HUES64 (cell line): ENCODE measurements around the gene STAC3.
A peak's percentile ranks its signal among the peaks of the same experiment; 100 is the strongest.

ENCODE experiments used
- H3K27ac ChIP-seq: 2 replicates; pipeline ENCODE4 v1.7.0; 2013; ENCODE audit warnings: low read depth, low read length, inconsistent platforms
- H3K27me3 ChIP-seq: 2 replicates; pipeline ENCODE4 v1.6.1; 2013; ENCODE audit warnings: mild to moderate bottlenecking, low read length; ENCODE audit not compliant: insufficient read depth
- H3K36me3 ChIP-seq: 2 replicates; pipeline ENCODE4 v1.6.1; 2013; ENCODE audit warnings: mild to moderate bottlenecking, low read length; ENCODE audit not compliant: insufficient read depth
- H3K4me1 ChIP-seq: 2 replicates; pipeline ENCODE4 v1.6.1; 2013; ENCODE audit warnings: mild to moderate bottlenecking, low read length, moderate library complexity; ENCODE audit not compliant: insufficient read depth
- H3K4me3 ChIP-seq: 2 replicates; pipeline ENCODE4 v1.5.1; 2013; ENCODE audit warnings: mild to moderate bottlenecking, low read length, moderate library complexity
- H3K9ac ChIP-seq: 2 replicates; pipeline ENCODE4 v1.6.1; 2013; ENCODE audit warnings: mild to moderate bottlenecking, low read depth, low read length
- H3K9me3 ChIP-seq: 2 replicates; pipeline ENCODE4 v1.6.1; 2013; ENCODE audit warnings: low read depth, low read length; ENCODE audit not compliant: insufficient read depth
- whole genome bisulfite sequencing: fragments of 150-250, 120-280 bp; methylation state at CpG from one replicate; pipeline ENCODE4 v1.1.7; 2013; ENCODE audit warnings: missing lambda C conversion rate; 5-methylcytosine and 5-hydroxymethylcytosine counted together

The STAC3 gene

GRCh38 chr12:57250541-57250940, 446 bp downstream of the STAC3 start:
- 86% methylated on average over 1 of the region's 3 CpGs for WGBS
- Histone ChIP-seq H3K9me3 (no peaks in the 10 kb centered on the region), H3K4me1 (peaks cover 24% of the 10 kb centered on the region), H3K4me3 (no peak overlapping the region), H3K9ac (no peak overlapping the region), H3K27ac (no peak overlapping the region), H3K36me3 (peaks cover 4% of the 10 kb centered on the region; the same call in 1 of the 2 replicates), H3K27me3 (no peaks in the 10 kb centered on the region)

GRCh38 chr12:57248934-57249742, 1.8 kb downstream of the STAC3 start:
- H3K9ac ChIP-seq, result no peak overlapping the region
- peaks cover 24% of the 10 kb centered on the region for H3K4me1 ChIP-seq
- 87% methylated on average over 6 of the region's 7 CpGs for WGBS
- peaks cover 4% of the 10 kb centered on the region for H3K27me3 ChIP-seq
- H3K36me3 ChIP-seq, result no peaks in the 10 kb centered on the region
- H3K4me3 ChIP-seq, result no peak overlapping the region
- no peaks in the 10 kb centered on the region for H3K9me3 ChIP-seq
- no peak overlapping the region for H3K27ac ChIP-seq

GRCh38 chr12:57247041-57247440, 3.9 kb downstream of the STAC3 start:
- WGBS, result 31% methylated on average over 1 of the region's 1 CpG
- H3K9ac ChIP-seq, result no peak overlapping the region
- no peak overlapping the region; the same call in 1 of the 2 replicates for H3K4me3 ChIP-seq
- no peaks in the 10 kb centered on the region for H3K36me3 ChIP-seq
- 0 out of 2 replicates have a peak overlapping the region, but pooled peaks have one; percentile 23 for H3K27ac ChIP-seq
- H3K9me3 ChIP-seq, result no peaks in the 10 kb centered on the region
- H3K27me3 ChIP-seq, result peaks cover 17% of the 10 kb centered on the region
- peaks cover 24% of the 10 kb centered on the region for H3K4me1 ChIP-seq

- no peaks in the 10 kb centered on the region for H3K9me3 ChIP-seq
- WGBS, result 81% methylated on average over 6 of the region's 6 CpGs
- H3K9ac ChIP-seq, result no peak overlapping the region
- H3K36me3 ChIP-seq, result no peaks in the 10 kb centered on the region
- peaks cover 26% of the 10 kb centered on the region for H3K4me1 ChIP-seq
- H3K27ac ChIP-seq, result no peak overlapping the region
- peaks cover 44% of the 10 kb centered on the region for H3K27me3 ChIP-seq
- H3K4me3 ChIP-seq, result no peak overlapping the region
Measured at GRCh38 chr12:57244312-57244696, 6.7 kb downstream of the STAC3 start.

GRCh38 chr12:57243521-57244311, 7.3 kb downstream of the STAC3 start:
- WGBS, result 20% methylated on average over 40 of the region's 41 CpGs
- H3K9me3 ChIP-seq, result no peaks in the 10 kb centered on the region
- peak overlapping the region; percentile 64 for H3K4me3 ChIP-seq
- H3K27me3 ChIP-seq, result peaks cover 50% of the 10 kb centered on the region
- H3K36me3 ChIP-seq, result no peaks in the 10 kb centered on the region
- peak overlapping the region; percentile 41; the same call in 1 of the 2 replicates for H3K27ac ChIP-seq
- no peak overlapping the region for H3K9ac ChIP-seq
- H3K4me1 ChIP-seq, result peaks cover 22% of the 10 kb centered on the region

GRCh38 chr12:57242691-57243454, 8.1 kb downstream of the STAC3 start:
- H3K4me3 ChIP-seq, result peak overlapping the region; percentile 64
- peaks cover 59% of the 10 kb centered on the region for H3K27me3 ChIP-seq
- WGBS, result under 1% methylated on average over 45 of the region's 45 CpGs

GRCh38 chr12:57242329-57242690, 8.7 kb downstream of the STAC3 start:
- Histone ChIP-seq H3K4me1 (peaks cover 20% of the 10 kb centered on the region), H3K27ac (no peak overlapping the region), H3K27me3 (peaks cover 64% of the 10 kb centered on the region), H3K4me3 (peak overlapping the region; percentile 64), H3K36me3 (no peaks in the 10 kb centered on the region), H3K9me3 (no peaks in the 10 kb centered on the region), H3K9ac (no peak overlapping the region)
- 4% methylated on average over 18 of the region's 18 CpGs for WGBS

More at GRCh38 chr12:57242691-57243454, 8.1 kb downstream of the STAC3 start:
- no peaks in the 10 kb centered on the region for H3K36me3 ChIP-seq
- H3K9me3 ChIP-seq, result no peaks in the 10 kb centered on the region
- peaks cover 21% of the 10 kb centered on the region for H3K4me1 ChIP-seq
- H3K27ac ChIP-seq, result peak overlapping the region; percentile 57; the same call in 1 of the 2 replicates
- H3K9ac ChIP-seq, result no peak overlapping the region

- 13% methylated on average over 47 of the region's 48 CpGs for WGBS
- no peak overlapping the region for H3K27ac ChIP-seq
- peaks cover 71% of the 10 kb centered on the region for H3K27me3 ChIP-seq
- H3K9ac ChIP-seq, result no peak overlapping the region
- peaks cover 15% of the 10 kb centered on the region for H3K4me1 ChIP-seq
- no peaks in the 10 kb centered on the region for H3K9me3 ChIP-seq
- no peak overlapping the region; the same call in 1 of the 2 replicates for H3K4me3 ChIP-seq
- H3K36me3 ChIP-seq, result no peaks in the 10 kb centered on the region
Measured at GRCh38 chr12:57241402-57242310, 9.3 kb downstream of the STAC3 start.

GRCh38 chr12:57240926-57241401, 10.0 kb downstream of the STAC3 start:
- WGBS, result 8% methylated on average over 19 of the region's 19 CpGs
- Histone ChIP-seq H3K36me3 (no peaks in the 10 kb centered on the region), H3K27me3 (peaks cover 78% of the 10 kb centered on the region), H3K9me3 (no peaks in the 10 kb centered on the region), H3K4me3 (peak overlapping the region; percentile 57), H3K27ac (no peak overlapping the region), H3K4me1 (peaks cover 14% of the 10 kb centered on the region), H3K9ac (no peak overlapping the region)
